H1 (cell line): ENCODE measurements around the gene CUL2. TPM values are rescaled to one million over a fixed set of nuclear protein-coding genes. Genes with fewer than 3 reads are reported as not detected.

Source experiments
- CTCF ChIA-PET: fragments of 300-600 bp; sonication (Branson Sonifier 250); formaldehyde crosslinking; loops from one replicate; lab custom pipeline; 2021; ENCODE audit not compliant: partially characterized antibody; lab: Charles Lee
- POLR2A ChIA-PET: fragments of 300-600 bp; sonication (Branson Sonifier 250); formaldehyde crosslinking; loops from one replicate; lab custom pipeline; 2021; ENCODE audit warnings: inconsistent platforms; ENCODE audit not compliant: partially characterized antibody; lab: Charles Lee
- DNase-seq, 2 experiments: peaks; one replicate each; pipeline versions ENCODE4 v3.0.0 to v3.0.0-alpha.2; 2010 to 2022; ENCODE audit warnings: low spot score in 2 of 2, low read depth in 1 of 2, mixed read lengths in 1 of 2
- FAIRE-seq: peaks from 2 replicates; lab custom pipeline; 2011; peaks lifted over from hg19 to GRCh38; lab: Jason Lieb, UNC
- H2AFZ ChIP-seq: 2 replicates; pipeline ENCODE4 v1.8.1; 2012; ENCODE audit warnings: low read length, inconsistent platforms
- H2AK5ac ChIP-seq: 2 replicates; pipeline ENCODE4 v1.6.1; 2013; ENCODE audit warnings: low read depth, low read length
- H2BK120ac ChIP-seq: replicated peaks from 2 replicates; pipeline ENCODE3; 2013; ENCODE audit warnings: low read depth, low read length, inconsistent platforms
- H2BK12ac ChIP-seq: 2 replicates; pipeline ENCODE4 v1.6.1; 2013; ENCODE audit warnings: low read depth, low read length
- H2BK15ac ChIP-seq: 2 replicates; pipeline ENCODE4 v1.6.1; 2013; ENCODE audit warnings: low read length
- H2BK20ac ChIP-seq: 2 replicates; pipeline ENCODE4 v1.6.1; 2013; ENCODE audit warnings: low read length
- H2BK5ac ChIP-seq: 2 replicates; pipeline ENCODE4 v1.6.1; 2013; ENCODE audit warnings: low read depth, low read length
- H3K14ac ChIP-seq: 2 replicates; pipeline ENCODE4 v1.6.1; 2013; ENCODE audit warnings: inconsistent platforms; ENCODE audit not compliant: insufficient read length
- H3K18ac ChIP-seq: 2 replicates; pipeline ENCODE4 v1.6.1; 2013; ENCODE audit warnings: low read length; ENCODE audit errors: extremely low read depth
- H3K23ac ChIP-seq: 2 replicates; pipeline ENCODE4 v1.6.1; 2013; ENCODE audit warnings: inconsistent platforms; ENCODE audit not compliant: insufficient read length
- H3K23me2 ChIP-seq: 2 replicates; pipeline ENCODE4 v1.6.1; 2013; ENCODE audit warnings: low read depth, low read length
- H3K27ac ChIP-seq: 2 replicates; pipeline ENCODE4 v1.6.1; 2011; ENCODE audit warnings: low read depth, low read length, inconsistent platforms
- H3K27me3 ChIP-seq, 4 experiments: replicated peaks in 1 of 4; 1 replicate in 1 of 4; 2 replicates in 3 of 4; pipeline versions ENCODE4 v1.6.1 to v1.8.1; 2011 to 2013; ENCODE audit warnings: low read length in 3 of 4, mild to moderate bottlenecking in 3 of 4, inconsistent platforms in 2 of 4, mixed read lengths in 2 of 4, moderate library complexity in 1 of 4; ENCODE audit not compliant: control insufficient read depth in 3 of 4, insufficient read depth in 3 of 4; ENCODE audit errors: extremely low read depth in 1 of 4
- H3K36me3 ChIP-seq, 4 experiments: 2 replicates each; pipeline versions ENCODE4 v1.6.1 to v1.8.1; 2011 to 2013; ENCODE audit warnings: mild to moderate bottlenecking in 4 of 4, low read length in 3 of 4, moderate library complexity in 2 of 4, control low read depth in 1 of 4, inconsistent platforms in 1 of 4; ENCODE audit not compliant: insufficient read depth in 4 of 4, control insufficient read depth in 2 of 4
- H3K4ac ChIP-seq: replicated peaks from 2 replicates; pipeline ENCODE3; 2013; ENCODE audit warnings: low read length, low read depth, mixed read lengths, inconsistent platforms; ENCODE audit not compliant: insufficient read length
- H3K4me1 ChIP-seq, 4 experiments: replicated peaks in 1 of 4; 1 replicate in 1 of 4; 2 replicates in 3 of 4; pipeline versions ENCODE4 v1.6.1 to v1.8.1; 2011 to 2013; ENCODE audit warnings: low read length in 3 of 4, inconsistent platforms in 2 of 4, mixed read lengths in 1 of 4; ENCODE audit not compliant: insufficient read depth in 4 of 4, control insufficient read depth in 3 of 4
- H3K4me2 ChIP-seq, 2 experiments: 2 replicates each; pipeline versions ENCODE4 v1.6.1 to v1.8.1; 2011 to 2013; ENCODE audit warnings: low read depth in 2 of 2, low read length in 2 of 2, control low read depth in 1 of 2, inconsistent platforms in 1 of 2, mild to moderate bottlenecking in 1 of 2; ENCODE audit not compliant: insufficient read depth in 1 of 2
- H3K4me3 ChIP-seq, 4 experiments: fragments of 200-600, 300-600 bp in 1 of 4; sonication (generic), shearing (Covaris generic), sonication (Bioruptor Twin) in 1 of 4; 2 replicates each; pipeline versions ENCODE4 v1.5.1 to v1.8.1; 2011 to 2016; ENCODE audit warnings: low read length in 4 of 4, low read depth in 3 of 4, control low read depth in 2 of 4, inconsistent platforms in 2 of 4, mild to moderate bottlenecking in 2 of 4, mixed read lengths in 1 of 4, moderate library complexity in 1 of 4; ENCODE audit not compliant: insufficient read depth in 2 of 4; ENCODE audit errors: extremely low read depth in 1 of 4
- H3K56ac ChIP-seq: replicated peaks from 2 replicates; pipeline ENCODE3; 2013; ENCODE audit warnings: low read depth, mild to moderate bottlenecking, mixed read lengths, low read length, inconsistent platforms; ENCODE audit not compliant: insufficient read length
- H3K79me1 ChIP-seq: 2 replicates; pipeline ENCODE4 v1.6.1; 2013; ENCODE audit warnings: low read depth, low read length, control low read depth
- H3K79me2 ChIP-seq, 2 experiments: 2 replicates each; pipeline versions ENCODE4 v1.6.1 to v1.8.1; 2012 to 2013; ENCODE audit warnings: low read length in 2 of 2, mild to moderate bottlenecking in 2 of 2, inconsistent platforms in 1 of 2; ENCODE audit not compliant: insufficient read depth in 2 of 2, control insufficient read depth in 1 of 2
- H3K9ac ChIP-seq, 4 experiments: replicated peaks in 1 of 4; 1 replicate in 1 of 4; 2 replicates in 3 of 4; pipeline versions ENCODE4 v1.6.1 to v1.8.1; 2011 to 2013; ENCODE audit warnings: low read depth in 3 of 4, low read length in 3 of 4, control low read depth in 2 of 4, mild to moderate bottlenecking in 2 of 4, moderate library complexity in 2 of 4, inconsistent platforms in 1 of 4; ENCODE audit errors: extremely low read depth in 1 of 4
- H3K9me3 ChIP-seq, 2 experiments: 2 replicates each; pipeline versions ENCODE4 v1.6.1 to v1.8.1; 2012 to 2013; ENCODE audit warnings: mild to moderate bottlenecking in 2 of 2, moderate library complexity in 2 of 2, control low read depth in 1 of 2, inconsistent platforms in 1 of 2, low read depth in 1 of 2, low read length in 1 of 2, mixed read lengths in 1 of 2; ENCODE audit not compliant: insufficient read depth in 2 of 2
- H4K20me1 ChIP-seq, 2 experiments: replicated peaks in 1 of 2; 2 replicates each; pipeline versions ENCODE3 to v1.8.1; 2011 to 2013; ENCODE audit warnings: inconsistent platforms in 2 of 2, low read length in 2 of 2, mild to moderate bottlenecking in 1 of 2; ENCODE audit not compliant: insufficient read depth in 2 of 2, control insufficient read depth in 1 of 2
- H4K5ac ChIP-seq: 2 replicates; pipeline ENCODE4 v1.6.1; 2013; ENCODE audit warnings: low read length, low read depth, mixed read lengths, inconsistent platforms; ENCODE audit not compliant: insufficient read length
- H4K8ac ChIP-seq: 2 replicates; pipeline ENCODE4 v1.8.0; 2013; ENCODE audit warnings: mild to moderate bottlenecking, moderate library complexity, low read length, inconsistent platforms; ENCODE audit not compliant: insufficient read depth; ENCODE audit errors: extremely low read depth
- H4K91ac ChIP-seq: replicated peaks from 2 replicates; pipeline ENCODE3; 2013; ENCODE audit warnings: low read length, mixed read lengths, inconsistent platforms; ENCODE audit not compliant: insufficient read length
- BCL11A ChIP-seq, 2 experiments: IDR thresholded peaks; one replicate each; pipeline ENCODE4 v1.6.1; 2011; ENCODE audit warnings: low read depth in 2 of 2, low read length in 2 of 2, mild to moderate bottlenecking in 2 of 2
- RFX5 ChIP-seq: IDR thresholded peaks from 2 replicates; pipeline ENCODE4 v1.6.1; 2011; ENCODE audit warnings: low read depth, low read length, improper control_type of control experiment, borderline replicate concordance
- TEAD4 ChIP-seq: IDR thresholded peaks from 2 replicates; pipeline ENCODE4 v1.6.1; 2012; ENCODE audit warnings: low read depth, low read length, inconsistent platforms, mixed read lengths
- YY1 ChIP-seq: IDR thresholded peaks from 2 replicates; pipeline ENCODE4 v1.6.1; 2011; ENCODE audit warnings: low read depth, mild to moderate bottlenecking, low read length
- WGBS, 2 experiments: shearing (Covaris generic) in 1 of 2; methylation state at CpG; one replicate each; pipeline versions ENCODE4 v1.1.6 to v1.1.7; 2013 to 2015; ENCODE audit warnings: low lambda C conversion rate in 2 of 2, mixed read lengths in 2 of 2, inconsistent platforms in 1 of 2, low coverage in 1 of 2, missing lambda C conversion rate in 1 of 2; ENCODE audit not compliant: insufficient replicate concordance in 2 of 2, insufficient coverage in 1 of 2, insufficient read length in 1 of 2; ENCODE audit errors: extremely low coverage in 1 of 2, missing lambda C conversion rate in 1 of 2; 5-methylcytosine and 5-hydroxymethylcytosine counted together
- polyA plus RNA-seq, 7 experiments: library from polyadenylated mRNA; depleted of rRNA in 3 of 7; stranded (reverse) in 5 of 7; unstranded in 2 of 7; fragments of >200 nt in 5 of 7; fragments of 200-250 nt in 2 of 7; gene quantifications; 1 replicate in 5 of 7; 2 replicates in 1 of 7; 4 replicates in 1 of 7; pipeline versions ENCODE4 v1.2.1 to v1.2.3, GENCODE V29; 2011 to 2013; ENCODE audit warnings: missing spikeins in 2 of 7, mixed read lengths in 2 of 7
- total RNA-seq: library from RNA; stranded (reverse); fragmentation: NEBNext Ultra II Directional; extraction: Animal tissue kit (Norgen Biotek cat#: 25700); gene quantifications from 2 replicates; pipeline ENCODE4 v1.2.1, GENCODE V29; 2021

CUL2 gene
- total and polyA plus RNA-seq, 2 of the 8 experiments (the other 6 are each of a cell fraction or from before 2014, with no cell fraction given) = 10.2 to 43.1 TPM

- no peak overlapping the region for H2BK5ac ChIP-seq
- no peak overlapping the region for H3K4me2 ChIP-seq
- no peaks in the 10 kb centered on the region for H3K79me2 ChIP-seq
- WGBS, 2 experiments = 45% methylated on average over 2 of the region's 2 CpGs; no CpG with 5 or more reads in 1 of the 2 experiments
- no peak overlapping the region for H3K9ac ChIP-seq
- no peak overlapping the region for H4K8ac ChIP-seq
- no peak overlapping the region for H2BK15ac ChIP-seq
- H4K91ac ChIP-seq = no peak overlapping the region
- peaks cover 2 to 10% (median 5%) of the 10 kb centered on the region in 4 experiments; a peak in 4 of 7 replicates for H3K4me1 ChIP-seq
- H4K20me1 ChIP-seq = no peaks in the 10 kb centered on the region
- FAIRE-seq = peak; percentile 62
- no peaks in the 10 kb centered on the region for H3K9me3 ChIP-seq
- no peak overlapping the region for H4K5ac ChIP-seq
- H3K18ac ChIP-seq = no peak overlapping the region
- no peak overlapping the region for H3K56ac ChIP-seq
- TF ChIP-seq TEAD4 (peak; percentile 92), RFX5 (no peak), YY1 (peak; percentile 59; the same call in 1 of the 2 replicates), BCL11A (IDR thresholded peaks at IDR 0.05; ENCODE audit: low read depth in 2 of 2, low read length in 2 of 2) (no peak)
- TF ChIP-seq, all 59 proteins: peak for 2
- H3K27me3 ChIP-seq = no peaks in the 10 kb centered on the region; a peak in 1 of 7 replicates
- POLR2A ChIA-PET = no interaction called here
- CTCF ChIA-PET = interaction anchor here (1.2 to 5.2 kb wide), 13 partner anchors 7 to 221 kb away, joined by 3 to 35 read pairs (median 9); no protein-coding TSS in a partner anchor
- no peak overlapping the region for H3K4me3 ChIP-seq
- H3K36me3 ChIP-seq = no peaks in the 10 kb centered on the region
- H2AFZ ChIP-seq = no peak overlapping the region
- no peak overlapping the region for H3K27ac ChIP-seq
- peak in 1 of 2 experiments; percentile 60 for DNase-seq
- no peaks in the 10 kb centered on the region for H3K79me1 ChIP-seq
- no peak overlapping the region for H3K23ac ChIP-seq
- H2AK5ac ChIP-seq = no peak overlapping the region
- no peaks in the 10 kb centered on the region; the same call in 1 of the 2 replicates for H3K23me2 ChIP-seq
- H2BK20ac ChIP-seq = 0 out of 2 replicates have a peak overlapping the region, but pooled peaks have one; percentile 73
- H3K14ac ChIP-seq = no peak overlapping the region
- H3K4ac ChIP-seq = no peak overlapping the region
- H2BK12ac ChIP-seq = peak overlapping the region; percentile 31; the same call in 1 of the 2 replicates
- no peak overlapping the region for H2BK120ac ChIP-seq
Measured at GRCh38 chr10:34995925-34996324, 94.2 kb downstream of the CUL2 start.
